AG04449 (cell line): Measurements from ENCODE around the gene NDUFAF8.

Experiments used
- CTCF ChIA-PET: fragments of 350-600 bp; formaldehyde crosslinking; extraction: SDS; loops from one replicate; lab custom pipeline; 2021; ENCODE audit warnings: antibody characterized with exemption; lab: Yijun Ruan, JAX
- POLR2A ChIA-PET: fragments of 400-600, 350-600 bp; formaldehyde crosslinking; extraction: SDS; loops from one replicate; lab custom pipeline; 2020; ENCODE audit warnings: antibody characterized with exemption, inconsistent platforms; lab: Yijun Ruan, JAX
- DNase-seq: peaks from one replicate; pipeline ENCODE4 v3.0.0-alpha.2; 2010; ENCODE audit warnings: low read depth, low spot score
- H3K4me3 ChIP-seq: 2 replicates; pipeline ENCODE4 v1.5.1; 2011; ENCODE audit warnings: low read depth, mild to moderate bottlenecking, control low read depth, low read length
- CTCF ChIP-seq: IDR thresholded peaks from one replicate; pipeline ENCODE4 v1.5.1; 2011; ENCODE audit warnings: mild to moderate bottlenecking, moderate library complexity, low read length, control low read depth, inconsistent platforms; ENCODE audit not compliant: insufficient read depth; ENCODE audit errors: missing control alignments

The NDUFAF8 gene

GRCh38 chr17:81245665-81246342 is 6.7 kb downstream of the NDUFAF8 start:
- no peak overlapping the region for H3K4me3 ChIP-seq
- no peak for TF ChIP-seq CTCF
- DNase-seq = no peak
- ChIA-PET CTCF (interaction anchor here (0.7 to 1.6 kb wide), 2 partner anchors 9 to 103 kb away, joined by 3 read pairs; no protein-coding TSS in a partner anchor), POLR2A (no interaction called here)

GRCh38 chr17:81246343-81246670 is 7.2 kb downstream of the NDUFAF8 start:
- CTCF ChIA-PET = interaction anchor here (0.6 to 1.6 kb wide), 3 partner anchors 8 to 991 kb away, joined by 3 read pairs; no protein-coding TSS in a partner anchor
- POLR2A ChIA-PET = no interaction called here

GRCh38 chr17:81246679-81247338 is 7.7 kb downstream of the NDUFAF8 start:
- H3K4me3 ChIP-seq = no peak overlapping the region
- ChIA-PET CTCF (interaction anchor here (0.6 to 1.7 kb wide), 4 partner anchors 8 to 992 kb away, joined by 3 to 5 read pairs (median 3); no protein-coding TSS in a partner anchor), POLR2A (no interaction called here)

More at GRCh38 chr17:81246343-81246670, 7.2 kb downstream of the NDUFAF8 start:
- H3K4me3 ChIP-seq = no peak overlapping the region
- no peak for DNase-seq
- no peak for TF ChIP-seq CTCF

GRCh38 chr17:81247339-81247990 is 8.3 kb downstream of the NDUFAF8 start:
- no peak for TF ChIP-seq CTCF
- ChIA-PET CTCF (interaction anchor here (1.7 kb wide), 1 partner anchor 237 kb away, joined by 5 read pairs; no protein-coding TSS in a partner anchor), POLR2A (interaction anchor here (0.6 to 0.8 kb wide), 2 partner anchors 9 to 350 kb away, joined by 3 to 6 read pairs; partner anchors contain the start of genes NDUFAF8 and TEPSIN)

More at GRCh38 chr17:81246679-81247338, 7.7 kb downstream of the NDUFAF8 start:
- no peak for DNase-seq
- no peak for TF ChIP-seq CTCF

GRCh38 chr17:81248649-81249048 is 9.5 kb downstream of the NDUFAF8 start:
- ChIA-PET POLR2A (no interaction called here), CTCF (interaction anchor here (1.7 kb wide), 1 partner anchor 236 kb away, joined by 5 read pairs; no protein-coding TSS in a partner anchor)
- H3K4me3 ChIP-seq = no peak overlapping the region
- DNase-seq = no peak
- TF ChIP-seq CTCF = no peak

More at GRCh38 chr17:81247339-81247990, 8.3 kb downstream of the NDUFAF8 start:
- DNase-seq = no peak
- no peak overlapping the region for H3K4me3 ChIP-seq
